Epidermal melanocyte (primary cell): ENCODE data around the gene GPM6B.
"Not testable (repeated sequence)": the region's sequence is repeated elsewhere in the genome, so short reads cannot be mapped to it uniquely, and the experiment has no call there.

Source experiments
- DNase-seq: peaks from one replicate; pipeline ENCODE4 v3.0.0; 2011; ENCODE audit warnings: low spot score; ENCODE audit not compliant: insufficient read length

GPM6B gene

GRCh38 chrX:13732246-13733067 is 84.4 kb downstream of the GPM6B start:
- DNase-seq = no peak

GRCh38 chrX:13730523-13730922 is 86.4 kb downstream of the GPM6B start:
- not testable (repeated sequence) for DNase-seq

DNA sequence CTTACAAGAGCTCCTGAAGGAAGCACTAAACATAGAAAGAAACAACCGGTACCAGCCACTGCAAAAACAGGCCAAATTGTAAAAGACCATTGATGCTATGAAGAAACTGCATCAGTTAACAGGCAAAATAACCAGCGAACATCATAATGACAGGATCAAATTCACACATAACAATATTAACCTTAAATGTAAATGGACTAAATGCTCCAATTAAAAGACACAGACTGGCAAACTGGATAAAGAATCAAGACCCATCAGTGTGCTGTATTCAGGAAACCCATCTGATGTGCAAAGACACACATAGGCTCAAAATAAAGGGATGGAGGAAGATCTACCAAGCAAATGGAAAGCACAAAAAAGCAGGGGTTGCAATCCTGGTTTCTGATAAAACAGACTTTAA is 90.3 kb downstream of the GPM6B start:
- not testable (repeated sequence) for DNase-seq

DNA sequence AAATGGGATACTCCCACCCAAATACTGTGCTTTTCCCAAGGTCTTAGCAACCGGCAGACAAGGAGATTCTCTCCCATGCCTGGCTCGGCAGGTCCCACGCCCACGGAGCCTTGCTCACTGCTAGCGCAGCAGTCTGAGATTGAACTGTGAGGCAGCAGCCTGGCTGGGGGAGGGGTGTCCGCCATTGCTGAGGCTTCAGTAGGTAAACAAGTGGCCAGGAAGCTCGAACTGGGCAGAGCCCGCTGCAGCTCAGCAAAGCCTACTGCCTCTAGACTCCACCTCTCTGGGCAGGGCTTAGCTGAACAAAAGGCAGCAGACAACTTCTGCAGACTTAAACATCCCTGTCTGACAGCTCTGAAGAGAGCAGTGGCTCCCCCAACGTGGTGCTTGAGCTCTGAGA is 92.0 kb downstream of the GPM6B start:
- not testable (repeated sequence) for DNase-seq

DNA sequence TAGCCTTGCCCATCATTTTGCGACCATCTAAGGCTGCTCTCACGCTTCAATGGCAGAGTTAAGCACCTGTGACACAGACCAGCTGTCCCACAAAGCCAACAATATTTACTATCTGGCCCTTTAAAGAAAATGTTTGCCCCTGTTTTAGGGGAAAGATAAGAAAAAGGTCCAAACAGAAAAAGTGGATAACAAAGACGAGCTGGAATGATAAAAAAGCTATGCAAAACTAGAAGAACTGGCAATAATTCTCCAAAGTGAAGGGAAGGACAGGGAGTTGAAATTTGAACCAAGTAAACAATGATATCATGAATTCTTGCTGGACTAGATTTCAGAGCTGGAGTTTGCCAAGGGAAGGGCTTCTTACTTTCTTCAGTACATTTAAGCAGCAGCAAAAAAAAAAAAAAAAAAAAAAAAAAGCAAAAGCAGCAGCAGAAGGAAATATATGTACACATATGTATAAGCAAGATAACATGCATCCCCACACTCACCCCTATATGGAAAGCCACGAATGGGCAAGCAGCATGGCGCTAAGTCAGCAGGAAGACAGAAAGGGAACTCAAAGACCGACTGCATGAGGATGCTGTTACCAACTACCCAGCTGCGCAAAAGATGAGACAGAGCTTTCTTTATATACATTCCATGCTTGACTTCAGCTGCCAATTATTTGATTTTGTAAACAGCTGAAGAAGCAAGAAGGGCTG is 94.9 kb downstream of the GPM6B start:
- no peak for DNase-seq

DNA sequence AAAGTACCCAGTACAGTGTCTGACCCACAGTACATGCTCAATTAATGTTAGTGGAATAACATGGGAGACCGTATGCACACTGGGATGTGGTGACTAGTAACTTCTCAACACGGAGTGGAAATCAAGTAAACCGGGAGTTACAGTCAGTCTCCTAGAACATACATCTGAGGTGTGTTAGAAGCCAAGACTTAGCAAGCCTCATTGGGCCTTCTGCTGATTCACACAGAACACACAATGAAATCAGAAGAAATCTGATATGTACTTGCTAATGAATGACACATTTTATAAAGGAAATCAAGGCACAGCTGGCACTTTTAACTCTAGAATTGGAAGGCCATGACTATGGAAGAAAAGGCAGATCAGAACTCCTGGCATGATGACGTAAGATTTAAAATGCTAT is 95.5 kb downstream of the GPM6B start:
- no peak for DNase-seq
